HG03045 (cell line): Measurements from ENCODE around the gene RBM23.

ENCODE experiments used
- ATAC-seq: cut with Tn5 transposase; IDR thresholded peaks from one replicate; pipeline ENCODE4 v1.9.1; 2021; ENCODE audit warnings: mild to moderate bottlenecking, moderate library complexity; ENCODE audit not compliant: unreplicated experiment

The RBM23 gene

GRCh38 chr14:22886500-22887259 is 32.3 kb downstream of the RBM23 start:
- ATAC-seq, result peak; percentile 59

GRCh38 chr14:22885975-22886374 is 33.0 kb downstream of the RBM23 start:
- ATAC-seq, result no peak

DNA sequence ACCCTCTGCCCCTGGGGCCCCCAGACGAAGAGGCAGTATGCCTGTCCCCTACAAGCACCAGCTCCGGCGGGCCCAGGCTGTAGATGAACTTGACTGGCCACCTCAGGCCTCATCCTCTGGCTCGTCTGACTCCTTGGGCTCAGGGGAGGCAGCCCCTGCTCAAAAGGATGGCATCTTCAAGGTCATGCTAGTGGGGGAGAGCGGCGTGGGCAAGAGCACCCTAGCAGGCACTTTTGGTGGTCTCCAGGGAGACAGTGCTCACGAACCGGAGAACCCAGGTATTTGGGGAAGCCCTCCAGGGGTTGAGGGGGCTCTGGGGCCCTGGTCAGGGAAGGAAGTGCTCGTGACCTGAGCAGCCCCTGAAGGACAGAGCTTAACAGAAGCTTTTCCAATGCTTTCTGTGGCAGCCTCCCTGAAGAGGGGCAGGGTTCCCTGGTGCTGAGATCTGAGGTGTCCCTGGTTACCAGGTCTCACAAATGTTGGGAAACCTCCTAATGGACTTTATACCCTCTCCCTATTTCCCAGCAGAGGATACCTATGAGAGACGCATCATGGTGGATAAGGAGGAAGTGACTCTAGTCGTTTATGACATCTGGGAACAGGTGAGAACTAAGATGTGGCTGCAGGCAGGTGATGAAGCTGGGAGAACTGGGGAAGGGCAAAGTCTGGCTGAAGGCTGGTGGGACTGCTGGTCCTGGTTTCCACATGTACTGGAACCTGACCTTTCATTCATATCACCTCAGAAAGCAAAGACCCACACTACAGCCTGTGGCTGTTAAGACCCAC is 34.0 kb downstream of the RBM23 start:
- no peak for ATAC-seq

DNA sequence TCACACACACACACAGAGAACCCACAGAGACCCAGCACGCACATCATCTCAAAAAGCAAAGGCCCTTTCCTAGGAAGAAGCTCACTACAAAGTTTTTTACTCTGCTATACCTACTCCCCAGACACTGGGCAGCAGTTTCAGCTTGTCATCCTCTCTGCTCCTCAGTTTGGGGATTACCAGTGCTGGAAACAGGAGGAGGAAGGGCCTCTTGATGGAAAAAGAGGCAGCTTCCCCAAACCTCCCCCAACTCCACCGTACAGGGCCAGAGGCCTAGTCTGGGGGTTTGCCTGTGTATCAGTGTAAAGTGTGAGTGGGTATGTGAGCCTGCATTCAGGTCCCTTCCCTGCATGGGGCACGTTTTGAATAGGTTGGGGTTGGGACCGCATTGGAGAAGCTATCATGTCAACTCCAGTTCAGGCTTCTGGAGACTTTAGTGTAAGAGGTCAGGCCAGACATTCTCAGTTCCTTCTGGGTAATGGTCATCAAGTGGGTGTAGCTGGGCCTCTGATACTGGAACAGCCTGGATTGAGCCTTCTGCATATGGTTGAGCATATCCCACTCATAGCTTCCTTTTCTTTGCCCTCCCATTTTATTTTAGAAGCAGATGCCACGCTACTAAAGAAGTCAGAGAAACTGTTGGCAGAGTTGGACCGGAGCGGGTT is 34.7 kb downstream of the RBM23 start:
- no peak for ATAC-seq

DNA sequence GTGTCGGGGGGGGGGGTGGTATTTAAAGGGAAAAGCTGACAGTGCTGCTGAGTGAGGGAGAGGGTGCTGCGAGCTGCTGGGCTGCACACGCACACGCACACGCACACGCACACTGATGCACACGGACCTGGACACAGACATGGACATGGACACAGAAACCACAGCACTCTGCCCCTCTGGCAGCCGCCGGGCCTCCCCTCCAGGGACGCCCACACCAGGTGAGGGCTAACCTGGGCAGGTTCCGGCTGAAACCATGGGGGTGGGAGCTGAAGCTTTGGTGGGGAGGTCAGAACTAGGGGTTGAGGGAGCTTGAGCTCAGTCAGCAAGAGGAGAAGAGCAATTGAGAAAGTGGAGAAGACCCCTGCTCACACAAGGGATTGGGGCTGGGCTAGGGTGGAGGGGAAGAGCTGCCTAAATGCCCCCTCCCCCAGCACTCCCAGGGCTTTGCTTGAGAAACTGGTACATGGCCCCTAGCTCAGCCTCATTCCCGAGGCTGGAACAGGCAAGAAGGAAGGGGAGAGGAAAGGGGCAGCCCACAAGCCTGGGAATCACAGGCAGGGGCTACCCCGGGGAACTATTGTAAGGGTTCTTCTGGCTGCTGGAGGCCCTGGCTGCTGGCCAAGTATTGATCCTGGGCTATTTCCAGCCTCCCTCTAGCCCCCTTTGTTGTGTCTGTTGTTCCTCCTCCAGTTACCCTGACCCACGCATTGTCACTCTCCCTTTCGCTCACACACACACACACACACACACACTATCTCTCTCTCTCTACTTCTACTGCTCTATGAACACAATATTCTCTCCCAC is 35.6 kb downstream of the RBM23 start, which contains the start of gene REM2:
Gene REM2 (plus strand): TSS at position 50 of the 804 bp plus-strand sequence. CDS start 66 bp downstream, at position 116.
- ATAC-seq, result no peak

- ATAC-seq, result no peak
Observed at GRCh38 chr14:22882529-22883172, 36.3 kb downstream of the RBM23 start.

DNA sequence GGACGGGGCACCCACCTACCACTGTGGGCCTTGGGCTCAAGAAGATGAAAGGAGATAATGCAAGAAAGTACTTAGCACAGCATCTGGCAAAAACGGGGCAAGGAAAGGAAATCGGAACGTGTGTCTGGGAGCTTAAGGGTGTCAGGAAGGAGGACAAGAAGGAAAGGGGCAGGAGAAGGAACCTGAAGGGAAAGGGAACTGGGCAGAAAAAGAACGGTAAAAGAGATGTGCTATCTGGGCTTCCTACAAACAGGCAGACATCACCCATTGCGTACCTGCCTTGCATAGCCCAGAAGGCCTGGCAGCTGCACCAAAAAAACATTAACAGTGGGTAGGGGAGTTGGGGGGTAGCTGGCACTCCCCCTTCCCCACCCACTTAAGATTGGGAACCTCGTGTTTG is 36.9 kb downstream of the RBM23 start:
- ATAC-seq, result no peak

DNA sequence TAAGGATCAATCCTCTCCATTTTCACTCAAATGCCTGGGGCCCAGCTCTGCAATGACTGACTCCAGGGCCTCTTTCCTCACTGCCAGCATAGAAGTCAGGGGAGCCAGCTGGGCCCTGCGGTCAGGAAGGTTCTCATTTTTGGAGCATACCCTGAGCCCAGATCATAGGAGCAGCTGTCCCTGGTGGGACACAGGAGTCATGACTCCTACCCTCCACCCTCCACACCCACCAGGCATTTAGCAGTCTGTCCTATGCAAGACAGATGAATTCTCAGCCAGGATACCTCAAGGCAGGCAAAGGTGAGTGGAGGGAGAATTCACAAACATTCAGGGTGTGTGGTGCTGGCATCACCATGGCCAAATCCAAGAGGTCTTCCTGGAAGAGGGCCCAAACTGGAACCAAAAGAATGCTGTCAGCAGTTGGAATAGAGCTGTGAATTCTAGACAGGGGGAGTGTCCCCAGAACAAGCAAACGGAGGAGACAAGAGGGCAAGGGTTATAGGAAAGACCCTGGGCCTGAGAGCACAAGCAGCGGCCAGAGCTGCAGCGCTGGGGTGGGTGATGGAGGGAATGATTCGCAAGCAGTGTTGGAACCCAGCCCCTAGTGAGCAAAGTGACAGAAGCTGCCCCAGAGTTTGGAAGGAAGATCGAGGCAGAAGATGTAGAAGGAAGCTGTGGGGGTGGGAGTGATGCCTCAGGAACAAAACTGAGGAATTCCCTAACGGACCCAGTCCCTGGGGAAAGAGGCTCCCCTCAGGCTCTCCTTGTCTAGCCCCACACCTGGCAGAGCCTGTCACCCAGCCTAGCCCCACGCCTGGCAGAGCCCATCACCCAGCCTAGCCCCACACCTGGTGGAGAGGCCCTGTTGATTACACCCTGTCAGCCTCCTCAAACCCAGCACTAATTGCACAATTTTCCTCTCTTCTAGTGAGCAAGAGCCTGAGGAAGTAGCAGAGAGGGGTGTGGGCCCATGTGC is 40.4 kb downstream of the RBM23 start:
- ATAC-seq, result no peak

- no peak for ATAC-seq
Observed at GRCh38 chr14:22877000-22877501, 41.9 kb downstream of the RBM23 start.

- ATAC-seq, result no peak
Observed at GRCh38 chr14:22875748-22876319, 43.1 kb downstream of the RBM23 start.

DNA sequence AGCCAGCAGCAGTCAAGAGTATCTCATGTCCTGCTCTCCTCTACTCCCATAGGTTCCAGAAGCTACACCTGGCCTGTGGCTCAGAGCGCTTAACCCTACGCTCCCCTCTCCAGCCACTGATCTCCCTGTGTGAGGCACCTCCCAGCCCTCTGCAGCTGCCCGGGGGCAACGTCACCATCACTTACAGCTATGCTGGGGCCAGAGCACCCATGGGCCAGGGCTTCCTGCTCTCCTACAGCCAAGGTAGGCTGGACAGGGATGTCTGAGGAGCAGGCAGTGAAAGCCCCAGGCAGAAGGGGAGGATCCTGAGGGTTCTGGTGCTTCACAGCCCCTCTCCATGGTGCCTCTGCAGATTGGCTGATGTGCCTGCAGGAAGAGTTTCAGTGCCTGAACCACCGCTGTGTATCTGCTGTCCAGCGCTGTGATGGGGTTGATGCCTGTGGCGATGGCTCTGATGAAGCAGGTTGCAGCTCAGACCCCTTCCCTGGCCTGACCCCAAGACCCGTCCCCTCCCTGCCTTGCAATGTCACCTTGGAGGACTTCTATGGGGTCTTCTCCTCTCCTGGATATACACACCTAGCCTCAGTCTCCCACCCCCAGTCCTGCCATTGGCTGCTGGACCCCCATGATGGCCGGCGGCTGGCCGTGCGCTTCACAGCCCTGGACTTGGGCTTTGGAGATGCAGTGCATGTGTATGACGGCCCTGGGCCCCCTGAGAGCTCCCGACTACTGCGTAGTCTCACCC is 43.8 kb downstream of the RBM23 start:
- no peak for ATAC-seq

- ATAC-seq, result no peak
Observed at GRCh38 chr14:22872833-22873520, 46.0 kb downstream of the RBM23 start.

DNA sequence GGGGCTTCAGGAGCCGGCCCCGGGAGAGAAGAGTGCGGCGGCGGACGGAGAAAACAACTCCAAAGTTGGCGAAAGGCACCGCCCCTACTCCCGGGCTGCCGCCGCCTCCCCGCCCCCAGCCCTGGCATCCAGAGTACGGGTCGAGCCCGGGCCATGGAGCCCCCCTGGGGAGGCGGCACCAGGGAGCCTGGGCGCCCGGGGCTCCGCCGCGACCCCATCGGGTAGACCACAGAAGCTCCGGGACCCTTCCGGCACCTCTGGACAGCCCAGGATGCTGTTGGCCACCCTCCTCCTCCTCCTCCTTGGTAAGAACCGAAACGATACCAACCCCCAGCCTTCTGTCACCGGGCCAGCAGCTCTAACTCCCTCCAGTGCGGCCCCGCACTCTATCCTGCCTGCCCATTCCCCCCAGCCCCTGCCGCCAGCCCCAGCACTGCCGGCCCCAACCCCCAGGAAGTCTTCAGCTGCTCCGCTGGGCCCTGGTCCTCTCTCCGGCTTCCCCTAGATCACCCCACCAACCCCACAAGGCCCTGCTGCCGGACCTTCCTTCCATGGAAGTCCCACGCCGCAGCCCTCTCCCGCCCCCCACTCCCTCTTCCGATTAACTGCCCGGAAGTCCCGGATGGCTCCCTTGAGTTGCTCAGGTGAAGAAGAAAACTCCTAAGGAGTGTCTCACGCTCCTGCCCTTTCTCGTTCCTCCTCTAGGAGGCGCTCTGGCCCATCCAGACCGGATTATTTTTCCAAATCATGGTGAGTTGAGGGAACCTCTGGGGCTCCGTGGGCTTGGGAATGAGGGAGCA is 46.7 kb downstream of the RBM23 start:
- ATAC-seq, result peak; percentile 23

GRCh38 chr14:22871224-22872032 is 47.5 kb downstream of the RBM23 start, which contains the start of gene LRP10:
Gene LRP10, plus strand, starts transcription at chr14:22871740. Its CDS starts 564 bp downstream, at chr14:22872304.
- peak; percentile 83 for ATAC-seq

GRCh38 chr14:22870811-22871223 is 48.1 kb downstream of the RBM23 start:
- ATAC-seq, result peak; percentile 20
